GM12873 (cell line): ENCODE data around the gene UBAC2.

Experiments used
- CTCF ChIP-seq: IDR thresholded peaks from 2 replicates; pipeline ENCODE4 v1.5.1; 2012; ENCODE audit warnings: low read depth, mild to moderate bottlenecking, moderate library complexity, low read length, control low read depth; ENCODE audit not compliant: insufficient read depth; ENCODE audit errors: missing control alignments

The UBAC2 gene

GRCh38 chr13:99370481-99371275 is 170.0 kb downstream of the UBAC2 start:
- TF ChIP-seq CTCF: no peak

DNA sequence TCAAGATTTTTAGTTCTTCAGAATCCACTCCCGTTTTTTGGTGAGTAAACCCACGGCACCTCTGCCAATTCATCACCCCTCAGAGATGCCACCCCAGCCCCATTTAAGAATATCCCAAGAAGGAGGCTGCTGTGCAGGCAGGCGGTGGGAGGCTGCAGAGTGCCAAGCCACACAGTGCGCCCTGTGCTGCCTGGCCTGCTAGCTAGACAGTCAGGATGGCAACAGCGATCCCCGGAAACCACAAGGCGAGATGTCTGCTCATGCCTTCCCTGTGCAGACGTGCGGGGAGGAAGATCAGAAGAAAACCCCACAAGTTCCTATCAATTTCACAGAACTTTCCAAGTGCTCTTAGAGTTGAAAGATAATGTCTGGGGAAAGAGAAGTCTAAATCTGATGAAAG is 171.3 kb downstream of the UBAC2 start:
- TF ChIP-seq CTCF: no peak

DNA sequence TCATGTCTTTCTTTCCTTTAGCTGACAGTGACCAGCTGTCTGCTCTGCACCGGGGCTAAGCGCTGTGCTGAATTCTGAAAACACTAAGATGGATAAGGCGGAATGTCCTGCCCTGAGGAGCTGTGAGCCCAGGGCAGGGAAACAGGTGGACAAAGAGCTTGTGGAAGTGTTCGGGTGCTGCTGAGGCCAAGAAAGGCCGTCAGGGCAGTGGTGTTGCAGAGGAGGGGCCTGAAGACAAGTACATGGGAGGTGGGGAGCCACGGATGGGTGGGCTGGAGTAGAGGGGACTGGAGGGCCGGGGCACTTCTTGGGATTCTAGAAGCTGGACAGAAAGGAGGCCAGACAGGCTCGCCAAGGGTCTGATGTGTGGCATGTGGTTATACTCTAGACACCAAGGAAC is 172.8 kb downstream of the UBAC2 start:
- TF ChIP-seq CTCF: no peak

DNA sequence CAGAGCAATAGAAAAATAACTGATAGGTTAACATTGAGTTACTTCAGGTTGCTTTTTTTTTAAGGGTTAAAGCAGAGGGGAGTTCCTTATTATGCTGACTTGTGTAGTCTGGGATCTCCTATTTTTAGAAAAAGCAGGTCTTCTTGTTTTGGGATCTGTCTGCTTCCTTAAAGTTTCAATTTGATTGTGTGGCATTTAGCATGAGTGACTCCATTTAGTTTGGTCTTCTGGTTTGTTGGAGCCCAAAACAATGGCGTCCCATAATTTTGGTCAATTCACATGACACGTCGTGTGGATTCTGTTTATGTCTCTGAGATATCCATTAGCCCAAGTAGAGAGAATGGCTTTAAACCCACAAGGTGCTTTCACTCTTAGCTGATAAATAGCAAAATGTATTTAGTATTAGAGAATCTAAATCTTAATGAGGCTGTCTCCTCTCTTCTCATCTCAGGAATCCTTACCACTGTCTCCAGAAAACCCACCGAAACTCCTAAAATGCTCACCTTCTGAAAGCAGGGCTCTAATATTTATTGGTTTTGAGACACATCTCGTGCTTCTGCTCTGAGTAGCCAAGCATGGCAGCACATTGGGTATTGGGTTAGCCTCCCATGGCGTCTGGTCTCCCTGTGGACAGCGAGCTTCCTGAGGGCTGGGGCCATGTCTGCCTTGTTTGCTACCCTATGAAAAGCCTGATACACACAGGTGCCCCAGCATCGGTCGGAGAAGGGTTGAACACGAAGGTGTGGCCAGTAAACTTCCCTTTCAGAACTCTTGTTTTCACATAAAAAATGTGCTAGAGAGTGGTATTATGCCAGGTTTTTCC is 173.7 kb downstream of the UBAC2 start:
- TF ChIP-seq CTCF: no peak

DNA sequence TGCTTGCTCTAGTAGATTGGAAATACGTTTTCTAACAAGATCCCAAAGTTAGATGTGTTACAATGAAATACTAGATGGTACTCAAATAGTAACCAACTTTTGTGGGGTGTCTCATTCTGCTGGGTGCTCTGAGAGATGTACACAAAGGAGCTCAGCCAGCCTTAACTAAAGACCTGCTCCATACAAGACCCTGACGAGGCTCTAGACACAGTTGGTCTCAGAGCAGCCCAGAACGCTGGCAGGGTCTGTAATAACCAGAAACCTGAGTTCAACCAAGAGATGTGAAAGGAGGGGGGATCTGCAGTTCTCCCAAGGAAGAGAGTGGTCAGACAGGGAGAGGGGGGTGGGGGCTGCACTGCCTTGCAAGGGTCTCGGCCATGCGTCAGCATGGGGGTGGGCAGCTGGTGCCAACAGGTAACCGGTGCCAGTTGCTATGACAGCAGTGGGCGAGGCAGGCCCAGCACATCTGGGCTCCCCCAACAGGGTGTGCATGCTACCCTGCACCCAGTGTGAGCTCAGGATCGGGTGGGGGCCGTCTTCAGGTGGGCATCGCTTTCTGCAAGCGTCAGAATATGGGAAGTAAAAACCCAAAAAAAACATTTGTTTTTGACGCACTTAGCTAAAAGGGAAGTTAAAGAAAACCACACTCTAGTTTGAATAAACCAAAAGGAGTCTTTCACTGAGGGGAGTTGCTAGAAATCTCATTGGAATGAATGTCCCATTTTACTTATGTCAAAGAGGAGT is 174.5 kb downstream of the UBAC2 start:
- TF ChIP-seq CTCF: no peak

DNA sequence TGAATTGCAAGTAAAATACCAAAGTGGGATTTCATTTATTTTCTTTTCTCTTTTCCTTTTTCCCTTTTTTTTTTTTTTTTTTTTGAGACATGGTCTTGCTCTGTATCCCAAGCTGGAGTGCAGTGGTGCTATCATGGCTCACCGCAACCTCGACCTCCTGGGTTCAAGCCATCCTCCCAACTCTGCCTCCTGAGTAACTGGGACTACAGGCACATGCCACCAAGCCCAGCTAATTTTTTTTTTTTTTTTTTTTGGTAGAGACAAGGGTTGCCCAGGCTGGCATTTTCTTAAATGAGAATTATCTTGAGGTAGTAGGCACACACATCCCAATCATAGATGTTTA is 175.1 kb downstream of the UBAC2 start:
- TF ChIP-seq CTCF: no peak

- TF ChIP-seq CTCF: no peak
Observed at GRCh38 chr13:99376132-99376531, 175.5 kb downstream of the UBAC2 start.
